ENCODE data around the gene CDK5R2.
A peak's percentile ranks its signal among the peaks of the same experiment; 100 is the strongest.

CDK5R2 gene

GRCh38 chr2:218990612-218991011 is 31.1 kb downstream of the CDK5R2 start:
- no peak for DNase-seq

GRCh38 chr2:218991674-218992168 is 32.3 kb downstream of the CDK5R2 start:
- DNase-seq, result no peak

GRCh38 chr2:218992196-218992595 is 32.7 kb downstream of the CDK5R2 start:
- no peak for DNase-seq

- no peak for DNase-seq
These were observed 33.4 kb downstream of the CDK5R2 start for GRCh38 chr2:218992703-218993344.

GRCh38 chr2:218993345-218994315 is 34.2 kb downstream of the CDK5R2 start, which contains the start of gene CRYBA2:
CRYBA2 (minus strand) TSS chr2:218993422; CDS start chr2:218993176, 246 bp downstream.
- DNase-seq, result peak; percentile 36

GRCh38 chr2:218995561-218995960 is 36.1 kb downstream of the CDK5R2 start:
- DNase-seq, result no peak

- DNase-seq, result peak; percentile 80
These were observed 36.7 kb downstream of the CDK5R2 start for GRCh38 chr2:218995972-218996711.

GRCh38 chr2:218996937-218997336 is 37.5 kb downstream of the CDK5R2 start:
- peak; percentile 84 for DNase-seq

- peak; percentile 65 for DNase-seq
These were observed 38.3 kb downstream of the CDK5R2 start for GRCh38 chr2:218997731-218998130.

- DNase-seq, result no peak
These were observed 39.0 kb downstream of the CDK5R2 start for GRCh38 chr2:218998414-218999002.

GRCh38 chr2:218999021-218999880 is 39.8 kb downstream of the CDK5R2 start:
- DNase-seq, result no peak

- DNase-seq, result peak; percentile 94
These were observed 40.6 kb downstream of the CDK5R2 start for GRCh38 chr2:218999881-219000568.

- DNase-seq, result no peak
These were observed 41.1 kb downstream of the CDK5R2 start for GRCh38 chr2:219000569-219000960.

- DNase-seq, result no peak
These were observed 41.7 kb downstream of the CDK5R2 start for GRCh38 chr2:219001100-219001576.

- peak; percentile 97 for DNase-seq
These were observed 42.3 kb downstream of the CDK5R2 start for GRCh38 chr2:219001577-219002394.

GRCh38 chr2:219002395-219003266 is 43.2 kb downstream of the CDK5R2 start:
- DNase-seq, result no peak

GRCh38 chr2:219003267-219003634 is 43.8 kb downstream of the CDK5R2 start:
- DNase-seq, result no peak

- no peak for DNase-seq
These were observed 44.5 kb downstream of the CDK5R2 start for GRCh38 chr2:219003979-219004378.

- no peak for DNase-seq
These were observed 49.8 kb downstream of the CDK5R2 start for GRCh38 chr2:219009294-219009693.
